ENCODE results near the gene DHDDS. TPM values are rescaled to one million over a fixed set of nuclear protein-coding genes. Genes with fewer than 3 reads are reported as not detected.

DHDDS gene
- total and polyA plus RNA-seq, 2 donors from 2014 or later: 41.8 to 53.4 TPM

- no peak for FAIRE-seq
- H3K4me3 ChIP-seq (ENCODE audit: low read length in 3 of 3): no peak overlapping the region
- DNase-seq: no peak
- no peaks in the 10 kb centered on the region for H3K27me3 ChIP-seq (ENCODE audit: control insufficient read depth, insufficient read depth, low read length)
- no peak overlapping the region for H3K9ac ChIP-seq (ENCODE audit: low read length in 3 of 3)
- intact Hi-C loops (cut with DNase I): no loop called here
- no peak overlapping the region for H3K27ac ChIP-seq (ENCODE audit: low read depth in 2 of 2, low read length in 2 of 2)
- no peak for TF ChIP-seq CTCF (IDR thresholded peaks at IDR 0.05; ENCODE audit: borderline replicate concordance, extremely low read depth, insufficient read depth)
- H3K4me1 ChIP-seq (ENCODE audit: control insufficient read depth in 2 of 3, insufficient read depth in 2 of 3, low read depth in 1 of 3, low read length in 3 of 3): no peaks in the 10 kb centered on the region
- no peaks in the 10 kb centered on the region for H3K9me3 ChIP-seq (ENCODE audit: control insufficient read depth in 2 of 3, insufficient read depth in 1 of 3, low read length in 3 of 3)
- H3K36me3 ChIP-seq (ENCODE audit: control insufficient read depth in 2 of 3, insufficient read depth in 3 of 3, low read length in 3 of 3): no peaks in the 10 kb centered on the region
Observed at GRCh38 chr1:26387447-26387846, 44.7 kb upstream of the DHDDS start.

- no peak for DNase-seq
- H3K9ac ChIP-seq (ENCODE audit: low read length in 3 of 3): no peak overlapping the region
- TF ChIP-seq CTCF (IDR thresholded peaks at IDR 0.05; ENCODE audit: borderline replicate concordance, extremely low read depth, insufficient read depth): no peak
- H3K36me3 ChIP-seq (ENCODE audit: control insufficient read depth in 2 of 3, insufficient read depth in 3 of 3, low read length in 3 of 3): no peaks in the 10 kb centered on the region
- intact Hi-C loops (cut with DNase I): no loop called here
- no peak overlapping the region for H3K27ac ChIP-seq (ENCODE audit: low read depth in 2 of 2, low read length in 2 of 2)
- no peaks in the 10 kb centered on the region for H3K4me1 ChIP-seq (ENCODE audit: control insufficient read depth in 2 of 3, insufficient read depth in 2 of 3, low read depth in 1 of 3, low read length in 3 of 3)
- H3K4me3 ChIP-seq (ENCODE audit: low read length in 3 of 3): no peak overlapping the region
- H3K27me3 ChIP-seq (ENCODE audit: control insufficient read depth, insufficient read depth, low read length): no peaks in the 10 kb centered on the region
- H3K9me3 ChIP-seq (ENCODE audit: control insufficient read depth in 2 of 3, insufficient read depth in 1 of 3, low read length in 3 of 3): no peaks in the 10 kb centered on the region
- no peak for FAIRE-seq
Observed at GRCh38 chr1:26388791-26389445, 43.2 kb upstream of the DHDDS start.

- Histone ChIP-seq H3K4me1 (ENCODE audit: control insufficient read depth in 2 of 3, insufficient read depth in 2 of 3, low read depth in 1 of 3, low read length in 3 of 3) (no peaks in the 10 kb centered on the region), H3K9ac (ENCODE audit: low read length in 3 of 3) (no peak overlapping the region), H3K27me3 (ENCODE audit: control insufficient read depth, insufficient read depth, low read length) (no peaks in the 10 kb centered on the region), H3K4me3 (ENCODE audit: low read length in 3 of 3) (no peak overlapping the region), H3K36me3 (ENCODE audit: control insufficient read depth in 2 of 3, insufficient read depth in 3 of 3, low read length in 3 of 3) (no peaks in the 10 kb centered on the region), H3K9me3 (ENCODE audit: control insufficient read depth in 2 of 3, insufficient read depth in 1 of 3, low read length in 3 of 3) (no peaks in the 10 kb centered on the region), H3K27ac (ENCODE audit: low read depth in 2 of 2, low read length in 2 of 2) (no peak overlapping the region)
- TF ChIP-seq CTCF (IDR thresholded peaks at IDR 0.05; ENCODE audit: borderline replicate concordance, extremely low read depth, insufficient read depth): no peak
- FAIRE-seq: no peak
- no peak for DNase-seq
- intact Hi-C loops (cut with DNase I): no loop called here
Observed at GRCh38 chr1:26389604-26390247, 42.4 kb upstream of the DHDDS start.
